AG20443 (cell line): ENCODE measurements around the gene HIPK1.

Experiments
- DNase-seq: peaks from one replicate; pipeline ENCODE4 v3.0.0; 2012; ENCODE audit warnings: low spot score, mixed read lengths

The HIPK1 gene

DNA sequence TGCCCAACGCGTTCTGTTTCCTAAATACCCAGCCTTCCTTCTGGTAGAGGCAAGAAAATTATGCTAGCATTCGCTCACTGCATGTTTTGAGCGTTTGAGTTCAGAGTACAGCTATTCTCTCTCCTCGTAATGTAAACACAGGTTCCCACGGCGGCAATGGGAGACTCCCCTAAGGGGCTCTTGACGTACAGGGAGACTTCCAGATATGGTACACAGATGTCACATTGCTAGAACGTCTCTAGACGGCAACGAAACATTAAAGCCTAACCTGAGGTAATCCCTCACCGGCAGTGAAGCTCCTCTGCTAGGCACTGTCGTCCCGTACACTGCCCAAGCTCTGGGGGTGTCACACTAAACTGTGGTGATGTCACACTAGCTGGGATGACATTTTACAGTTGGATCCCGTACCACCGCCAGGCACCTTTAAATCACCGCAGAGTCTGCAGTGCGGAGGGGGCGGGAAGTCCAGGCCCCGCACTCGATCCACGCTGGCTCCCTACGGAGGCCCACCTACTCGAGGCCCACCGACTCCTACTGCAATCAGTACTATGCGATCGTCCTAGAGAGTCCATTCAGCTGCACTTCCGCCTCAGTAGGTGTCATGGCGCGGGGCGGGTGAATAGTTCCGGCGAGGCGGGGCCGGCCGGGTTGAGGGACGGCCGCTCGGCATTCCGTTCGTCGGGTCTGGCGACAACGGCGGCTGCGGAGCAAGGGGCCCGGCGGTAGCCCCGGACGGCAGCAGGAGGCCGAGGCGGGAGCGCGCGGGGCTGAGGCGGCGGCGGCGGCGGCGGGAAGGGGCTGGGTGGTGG lies at the start of gene HIPK1:
HIPK1 (plus strand) TSS at position 384 of the 809 bp plus-strand sequence.
- peak; percentile 95 for DNase-seq

DNA sequence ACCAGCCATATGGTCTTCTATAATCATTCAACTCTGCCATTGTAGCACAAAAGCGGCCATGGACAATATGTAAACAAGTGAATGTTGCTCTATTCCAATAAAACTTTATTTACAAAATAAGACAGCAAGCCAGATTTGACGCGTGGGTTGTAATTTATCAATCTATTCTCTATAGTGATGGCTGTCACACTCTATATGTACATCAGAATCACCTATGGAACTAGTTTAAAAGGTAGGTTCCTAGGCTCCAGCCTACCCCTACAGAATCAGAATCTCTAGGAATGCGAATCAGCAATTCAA lies 49.4 kb upstream of the HIPK1 start:
- DNase-seq, result no peak

DNA sequence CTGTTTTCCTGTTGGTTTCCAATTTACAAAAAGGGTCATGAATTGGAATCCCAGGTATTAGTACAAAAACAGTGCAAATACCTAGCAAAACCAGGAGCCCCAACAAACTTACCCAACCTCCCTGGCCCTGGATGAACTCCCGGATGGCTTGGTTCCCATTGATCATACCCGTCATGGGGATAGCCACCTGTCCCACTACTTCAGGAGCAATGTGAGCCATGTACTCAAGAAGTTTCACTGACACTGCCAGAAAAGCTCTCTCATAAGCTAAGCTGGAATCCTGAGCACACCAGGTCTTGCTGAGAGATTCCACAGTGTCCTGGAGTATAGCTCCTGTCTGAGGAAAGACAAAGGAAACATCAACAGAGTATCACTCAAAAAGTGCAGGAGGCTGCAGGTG lies 47.5 kb upstream of the HIPK1 start:
- no peak for DNase-seq

DNA sequence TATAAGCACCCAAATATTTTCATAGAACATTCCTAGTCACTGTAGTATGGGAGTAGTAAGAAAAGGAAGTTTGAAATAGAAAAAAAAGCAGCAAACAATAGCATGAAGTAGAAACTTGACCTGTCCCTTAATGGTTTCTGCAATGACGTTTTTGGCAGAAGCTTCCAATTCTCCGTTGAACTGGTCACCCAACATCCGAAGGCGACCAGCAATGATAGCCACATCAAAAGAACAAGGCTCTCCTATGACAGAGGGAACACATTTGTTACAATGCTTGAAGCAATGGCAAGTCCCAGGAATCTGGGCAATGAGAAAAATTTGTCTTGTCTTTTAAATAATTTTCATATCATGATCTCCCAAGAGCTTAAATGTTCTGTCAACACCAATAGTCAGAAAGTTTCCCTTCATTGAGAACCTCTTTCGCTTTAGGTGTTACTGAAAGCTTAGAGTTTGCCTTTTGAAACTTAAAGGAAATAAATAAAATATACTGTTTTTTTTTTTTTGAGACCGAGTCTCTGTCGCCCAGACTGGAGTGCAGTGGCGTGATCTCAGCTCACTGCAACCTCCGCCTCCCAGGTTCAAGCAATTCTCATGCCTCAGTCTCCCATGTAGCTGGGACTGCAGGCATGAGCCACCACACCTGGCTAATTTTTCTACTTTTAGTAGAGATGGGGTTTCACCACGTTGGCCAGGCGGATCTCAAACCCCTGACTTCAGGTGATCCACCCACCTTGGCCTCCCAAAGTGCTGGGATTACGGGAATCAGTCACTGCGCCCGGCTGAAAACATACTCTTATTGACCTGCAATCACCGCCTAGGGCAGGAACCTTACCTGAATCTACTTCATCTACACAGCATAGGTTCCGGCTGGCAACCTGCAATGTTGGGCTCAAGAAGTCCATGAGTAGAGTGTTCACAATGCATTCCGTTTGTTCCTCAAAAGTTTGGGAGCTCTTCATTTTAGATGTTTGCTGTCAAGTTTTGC lies 42.4 kb upstream of the HIPK1 start:
- no peak for DNase-seq

DNA sequence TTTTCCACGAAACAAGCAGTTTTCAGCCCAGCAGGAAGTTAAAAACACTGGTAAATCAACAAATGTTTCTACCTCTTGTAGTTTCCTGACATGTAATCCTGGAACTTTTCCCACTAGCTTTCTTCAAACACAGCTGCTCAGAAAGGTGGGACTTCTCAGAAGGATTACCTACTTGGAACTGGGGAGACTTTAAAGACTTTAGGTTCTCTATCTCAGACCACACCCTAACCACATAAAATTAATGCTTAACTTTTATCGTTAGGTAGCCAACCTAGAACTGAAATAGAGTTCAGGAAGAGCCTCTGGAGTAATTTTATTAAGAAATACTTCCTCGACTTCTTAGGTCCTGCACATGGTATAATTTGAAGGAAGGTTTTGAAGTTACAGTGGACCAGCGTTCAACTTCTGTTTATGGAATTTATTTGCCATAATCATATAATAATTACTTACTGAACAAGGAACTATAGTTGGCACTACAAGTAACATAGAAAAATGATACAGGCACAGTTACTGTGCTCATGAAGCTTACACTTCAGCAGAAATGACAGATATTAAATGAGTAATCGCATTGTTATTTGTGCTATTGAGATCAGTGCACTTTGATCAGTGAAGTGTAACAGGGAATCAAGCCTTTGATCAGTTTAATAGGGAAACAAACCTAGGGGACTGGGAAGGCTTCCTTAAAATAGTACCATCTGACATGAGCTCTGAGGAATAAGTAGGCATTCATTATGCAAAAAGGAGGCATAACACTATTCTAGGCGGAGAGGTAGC lies 41.5 kb upstream of the HIPK1 start, which contains the start of gene BCL2L15:
BCL2L15 (minus strand) TSS at position 180 of the 774 bp plus-strand sequence. CDS start 206 bp downstream, outside the sequence.
- no peak for DNase-seq

DNA sequence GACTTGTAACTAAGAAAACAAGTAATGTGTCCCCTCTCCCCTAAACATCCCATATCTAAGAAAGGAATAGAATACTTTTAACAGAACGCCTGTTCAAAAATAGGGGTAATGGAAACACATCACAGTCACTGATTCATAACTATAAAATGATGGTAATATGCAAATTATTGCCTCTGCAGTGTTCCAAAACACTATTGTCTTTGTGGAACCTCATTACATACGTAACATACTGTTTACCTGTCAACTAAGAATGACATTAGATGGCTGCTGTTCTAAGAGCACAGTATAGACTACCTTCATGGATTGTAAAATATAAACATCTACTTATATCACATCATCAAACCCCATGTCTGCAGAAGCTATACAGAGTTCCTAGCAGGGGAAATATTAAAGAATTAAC lies 38.3 kb upstream of the HIPK1 start:
- DNase-seq, result no peak

DNA sequence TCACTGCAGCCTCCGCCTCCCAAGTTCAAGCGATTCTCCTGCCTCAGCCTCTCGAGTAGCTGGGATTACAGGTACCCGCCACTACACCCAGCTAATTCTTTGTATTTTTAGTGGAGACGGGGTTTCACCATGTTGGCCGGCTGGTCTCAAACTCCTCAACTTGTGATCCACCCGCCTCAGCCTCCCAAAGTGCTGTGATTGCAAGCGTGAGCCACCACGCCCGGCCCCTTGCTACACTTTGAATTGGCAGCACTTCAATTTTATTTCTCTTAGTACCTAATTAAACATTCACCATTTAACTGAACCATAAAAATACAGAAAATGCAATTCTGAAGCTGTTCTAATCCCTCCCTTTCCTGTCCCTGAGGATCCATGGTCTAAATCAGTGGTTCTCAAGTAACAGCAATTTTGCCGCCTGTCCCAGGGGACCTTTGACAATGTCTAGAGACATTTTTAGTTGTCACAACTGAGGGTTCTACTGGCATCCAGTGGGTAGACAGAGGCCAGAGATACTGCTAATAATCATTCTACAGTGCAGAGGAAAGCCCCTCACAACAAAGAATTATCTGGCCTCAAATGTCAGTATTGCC lies 37.4 kb upstream of the HIPK1 start:
- no peak for DNase-seq

DNA sequence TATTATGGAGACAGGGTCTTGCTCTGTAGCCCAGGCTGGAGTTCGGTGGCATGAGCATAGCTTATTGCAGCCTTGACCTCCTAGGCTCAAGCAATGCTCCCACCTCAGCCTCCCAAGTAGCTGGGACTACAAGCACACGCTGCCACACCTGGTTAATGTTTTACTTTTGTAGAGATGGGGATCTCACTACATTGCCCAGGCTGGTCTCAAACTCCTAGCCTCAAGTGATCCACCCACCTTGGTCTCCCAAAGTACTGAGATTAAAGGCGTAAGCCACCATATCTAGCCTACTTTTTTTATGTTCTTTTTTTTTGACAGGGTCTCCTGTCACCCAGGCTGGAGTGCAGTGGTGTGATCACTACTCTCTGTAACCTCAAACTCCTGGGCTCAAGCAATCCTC lies 35.9 kb upstream of the HIPK1 start:
- DNase-seq, result no peak

DNA sequence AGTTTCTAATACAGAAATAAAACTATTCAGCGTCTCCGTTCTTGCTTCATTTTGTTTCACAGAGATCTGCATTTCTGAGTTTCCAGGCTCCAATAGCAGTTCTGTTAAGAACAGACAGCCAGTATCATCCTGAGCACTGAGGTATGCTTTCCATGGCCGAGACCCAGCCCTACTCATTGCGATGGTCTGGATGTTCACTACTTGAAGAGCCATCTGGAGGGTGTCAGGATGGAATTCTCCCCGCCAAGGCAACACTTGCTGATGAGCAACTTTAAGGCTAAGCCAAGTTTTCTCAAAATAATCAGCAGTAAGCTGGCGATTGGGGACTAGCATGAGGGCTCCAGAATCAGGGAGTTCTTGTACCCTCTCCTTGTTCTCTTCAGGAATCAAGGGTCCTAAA lies 34.0 kb upstream of the HIPK1 start:
- no peak for DNase-seq

DNA sequence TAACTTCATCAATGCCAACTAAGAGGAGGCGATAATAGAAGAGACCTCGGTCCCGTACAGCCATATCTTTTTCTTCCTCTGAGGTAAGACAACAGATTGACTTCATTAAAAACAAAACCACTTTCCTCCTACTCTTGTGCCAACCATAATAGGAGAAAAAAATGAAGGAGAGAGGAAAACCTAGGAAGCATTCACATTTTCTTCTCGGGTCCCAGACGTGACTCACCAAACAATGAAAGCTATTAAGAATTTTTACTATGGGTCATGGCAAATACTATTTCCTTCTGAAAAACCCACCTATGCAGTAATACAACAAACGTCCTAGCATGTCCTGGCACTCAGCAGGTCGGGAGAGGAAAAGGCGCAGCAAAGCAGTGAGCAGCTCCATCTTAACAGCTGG lies 33.2 kb upstream of the HIPK1 start:
- DNase-seq, result no peak

DNA sequence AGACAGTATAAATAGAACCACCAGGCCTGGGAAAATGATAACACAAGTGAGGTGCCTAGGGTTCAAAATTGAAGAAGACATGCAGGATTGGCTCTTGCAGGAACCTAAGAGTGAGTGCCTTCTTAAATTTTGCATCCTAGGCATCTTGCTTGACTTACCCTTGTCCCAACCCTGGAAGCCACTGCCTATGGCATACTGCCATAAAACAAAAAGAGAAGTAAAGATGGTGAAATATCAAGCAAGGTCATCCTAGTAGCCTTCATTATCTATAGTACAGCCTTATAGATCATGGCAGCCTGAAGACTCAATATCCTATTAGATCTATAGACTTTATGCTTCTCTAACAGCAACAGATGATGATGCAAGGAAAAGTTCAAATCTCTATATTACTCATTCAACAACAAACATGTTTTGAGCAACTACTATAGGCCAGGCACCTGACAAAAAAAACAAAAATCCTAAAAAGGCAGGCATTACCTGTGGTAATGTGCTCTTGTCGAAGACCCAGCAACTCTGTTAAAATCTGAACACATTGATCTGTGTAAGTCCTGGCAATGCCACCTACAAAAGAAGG lies 30.8 kb upstream of the HIPK1 start:
- DNase-seq, result no peak

DNA sequence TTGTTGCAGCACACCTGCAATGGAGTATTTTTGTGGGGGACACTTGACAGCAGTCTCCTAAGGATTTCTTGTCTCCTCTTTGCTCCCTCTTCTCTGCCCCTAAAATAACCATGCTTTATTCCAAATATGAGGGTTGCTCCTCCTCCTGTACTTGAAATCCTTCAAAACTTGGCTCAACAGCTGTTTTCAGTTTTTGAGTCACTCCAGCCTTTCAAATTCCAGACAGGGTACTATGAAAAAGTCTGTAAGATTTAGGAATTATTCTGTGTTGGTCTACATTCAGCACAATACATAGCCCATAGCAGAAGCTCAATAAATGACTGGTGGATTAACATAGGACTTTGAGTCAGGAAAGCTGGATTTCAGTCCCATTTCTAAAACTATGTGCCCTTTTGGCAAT lies 30.0 kb upstream of the HIPK1 start:
- DNase-seq, result peak; percentile 40

DNA sequence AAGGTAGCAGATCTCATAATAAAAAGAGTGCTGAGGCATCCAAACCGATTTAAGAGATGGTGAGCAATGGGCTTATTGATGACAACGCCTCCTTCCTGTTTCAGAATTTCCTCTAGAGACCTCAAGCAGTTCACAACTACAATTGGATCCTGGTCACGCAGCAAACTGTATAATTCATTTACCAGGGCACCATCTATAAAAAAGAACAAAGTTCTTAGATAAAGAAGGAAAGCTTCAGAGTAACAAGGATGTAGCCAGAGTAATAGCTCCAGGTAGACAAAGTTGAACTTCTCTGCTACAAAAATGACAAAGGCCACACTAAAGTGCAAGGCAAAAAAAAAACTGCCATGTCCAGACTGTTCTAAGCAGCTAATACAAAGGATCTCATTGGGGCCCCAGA lies 27.9 kb upstream of the HIPK1 start:
- no peak for DNase-seq

DNA sequence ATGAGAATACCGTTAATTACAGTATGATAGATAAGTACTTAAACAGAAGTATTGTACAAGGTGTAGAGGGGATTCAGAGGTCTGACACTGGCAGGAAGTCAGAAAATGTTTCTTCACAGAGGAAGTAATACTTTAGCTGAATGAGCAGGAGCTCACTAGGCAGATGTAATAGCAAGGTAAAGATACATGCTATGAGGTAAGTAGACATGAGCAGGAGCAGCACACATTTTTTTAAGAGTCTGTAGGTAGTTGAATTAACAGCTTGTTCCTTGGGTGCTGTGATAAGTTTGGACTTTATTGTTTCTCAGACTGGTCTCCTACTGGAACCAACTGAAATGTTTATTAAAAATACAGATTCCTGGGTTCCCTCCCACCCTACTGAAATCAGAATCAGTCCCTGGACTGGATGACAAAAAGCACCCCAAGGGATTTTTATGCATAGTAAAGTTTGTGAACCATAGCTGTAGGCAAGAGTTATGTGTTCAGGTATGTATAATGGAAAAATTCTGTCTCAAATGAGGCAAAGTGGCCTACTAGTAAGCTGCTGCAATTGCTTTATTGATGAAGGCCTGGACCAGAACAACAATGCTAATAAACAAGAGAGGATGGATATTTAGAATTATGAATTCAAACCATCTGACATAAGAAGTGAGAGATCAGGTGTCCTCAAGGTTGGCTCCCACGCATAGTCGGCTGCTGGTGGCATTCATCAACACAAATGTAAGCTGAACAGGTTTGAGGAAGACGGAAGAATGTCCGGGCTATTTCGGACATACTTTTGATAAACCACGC lies 25.4 kb upstream of the HIPK1 start:
- DNase-seq, result no peak

DNA sequence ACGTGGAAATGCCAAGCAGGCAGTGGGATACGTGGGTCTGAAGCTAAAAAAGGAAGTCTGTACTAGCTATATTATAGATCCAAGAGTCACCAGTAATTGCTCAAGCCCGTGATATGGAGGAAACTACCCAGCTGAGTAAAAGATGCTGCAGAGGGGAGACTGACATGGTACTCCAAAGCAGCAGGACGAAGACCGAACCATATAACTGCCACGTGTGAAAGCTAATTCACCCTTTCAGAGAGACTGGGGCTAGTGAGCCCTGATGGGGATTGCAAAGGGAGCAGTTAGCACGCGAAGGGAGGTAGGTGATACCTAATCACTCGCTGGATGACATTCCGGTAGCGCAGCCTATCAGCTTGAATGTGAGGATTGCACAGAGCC lies 24.8 kb upstream of the HIPK1 start:
- DNase-seq, result no peak

DNA sequence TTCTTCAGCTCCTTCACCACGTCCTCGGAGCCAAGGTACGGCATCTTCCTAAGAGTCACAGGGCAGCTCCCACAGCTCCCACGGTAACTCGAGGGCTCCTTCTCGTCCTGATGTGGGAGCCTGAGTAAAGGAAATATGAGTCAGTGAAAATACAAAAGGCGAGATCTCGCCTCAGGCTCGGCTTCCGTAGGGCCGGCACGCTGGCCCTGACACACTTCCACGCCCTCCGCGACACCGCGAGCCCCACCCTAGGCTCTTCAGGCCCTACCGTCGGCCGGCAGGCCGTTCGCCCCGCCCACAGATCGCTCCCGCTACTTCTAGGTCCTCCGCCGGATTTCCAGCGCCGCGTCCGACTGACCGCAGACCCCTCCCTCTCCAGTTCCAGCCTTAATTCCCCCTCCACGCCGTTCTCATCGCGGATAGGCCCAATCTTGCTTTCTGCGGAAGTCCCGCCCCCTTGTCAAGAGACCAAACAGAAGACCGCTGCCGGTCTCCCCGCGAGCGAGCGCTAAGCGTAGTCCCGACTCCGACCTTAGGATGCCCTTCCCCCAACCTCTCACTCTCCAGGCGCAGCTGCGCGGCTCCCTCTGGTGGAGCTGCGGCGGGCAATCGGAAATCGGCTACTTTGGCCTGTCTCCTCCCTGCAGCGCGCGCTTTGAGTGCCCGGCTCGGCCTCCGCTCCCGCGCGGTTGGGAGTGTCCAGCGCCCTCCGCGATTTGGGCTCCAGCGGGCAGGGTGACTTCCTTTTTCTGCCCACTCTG lies 24.3 kb upstream of the HIPK1 start, which contains the start of the genes AP4B1 and DCLRE1B:
AP4B1 (minus strand) TSS at position 126 of the 761 bp plus-strand sequence; CDS start at position 44, 82 bp downstream.
DCLRE1B (plus strand) TSS at position 653 of the 761 bp plus-strand sequence. CDS start 261 bp downstream, outside the sequence.
- DNase-seq, result peak; percentile 98

DNA sequence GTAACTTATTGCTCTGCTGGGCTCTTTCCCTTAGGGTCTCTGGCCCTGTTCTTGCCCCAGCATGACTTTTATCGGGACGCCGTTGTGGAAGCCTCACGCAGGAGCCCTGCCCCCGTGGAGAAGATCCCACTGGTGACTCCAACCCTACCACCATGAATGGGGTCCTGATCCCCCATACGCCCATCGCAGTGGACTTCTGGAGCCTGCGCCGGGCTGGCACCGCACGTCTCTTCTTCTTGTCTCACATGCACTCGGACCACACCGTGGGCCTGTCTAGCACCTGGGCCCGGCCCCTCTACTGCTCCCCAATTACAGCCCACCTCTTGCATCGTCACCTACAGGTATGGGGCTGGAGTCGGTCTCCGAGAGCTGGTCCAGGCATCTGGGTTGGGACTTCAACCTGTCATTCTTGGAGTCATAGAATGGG lies 23.7 kb upstream of the HIPK1 start:
- peak; percentile 12 for DNase-seq

DNA sequence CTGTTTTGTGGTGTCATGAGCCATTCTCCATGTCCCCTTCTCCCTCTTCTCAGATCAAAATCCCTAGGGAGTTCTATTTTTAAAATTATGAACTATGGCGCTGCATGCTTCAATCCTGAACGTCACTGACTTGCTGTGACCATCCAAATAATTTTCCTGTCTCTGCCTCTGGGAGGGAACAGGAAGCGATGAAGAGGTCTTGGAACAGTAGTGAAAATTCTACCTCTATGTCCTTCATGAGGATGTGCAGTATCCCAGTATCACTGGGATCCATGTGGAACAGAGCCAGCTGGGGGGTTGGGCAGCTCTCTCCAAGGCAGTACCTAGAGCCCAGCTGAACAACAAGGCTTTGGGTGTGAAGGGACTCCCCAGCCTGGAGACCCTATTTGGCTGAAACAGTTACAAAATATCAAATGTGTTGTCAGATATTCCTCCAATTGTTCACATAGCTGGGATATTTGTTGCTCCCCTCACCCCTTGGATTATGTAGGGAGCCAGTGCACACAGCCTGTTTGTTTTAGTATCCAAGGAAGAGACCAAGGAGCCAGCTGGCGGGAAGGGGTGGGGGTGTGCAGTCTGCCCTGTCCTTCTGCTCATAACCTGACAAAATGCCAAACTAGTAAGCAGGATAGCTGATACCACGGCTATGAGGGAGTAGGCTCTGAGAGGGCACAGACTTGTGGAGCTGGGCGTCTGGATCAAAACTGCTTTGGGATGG lies 16.4 kb upstream of the HIPK1 start:
- DNase-seq, result peak; percentile 70

DNA sequence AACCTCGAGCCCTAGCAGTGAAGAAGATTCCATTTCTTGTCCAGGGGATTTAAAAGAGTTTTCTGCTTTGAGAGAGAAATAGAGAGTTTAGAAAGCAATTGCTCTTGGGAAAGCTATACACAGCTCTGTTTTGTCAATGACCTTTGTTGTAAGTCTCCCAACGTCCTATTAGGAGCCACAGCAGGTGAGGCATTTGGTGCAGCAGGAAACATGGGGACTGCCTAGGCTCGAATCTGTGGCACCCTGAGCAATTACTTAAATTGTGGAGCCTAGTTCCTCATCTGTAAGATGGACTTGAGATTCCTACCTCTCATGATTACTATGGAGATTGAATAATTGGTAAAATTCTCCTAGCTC lies 15.8 kb upstream of the HIPK1 start:
- DNase-seq, result no peak
